Heart left ventricle (tissue), 13 donors: ENCODE data around the gene KCNQ1OT1.

Experiments
- POLR2A ChIP-seq, 2 donors: fragments of 450-650 bp; IDR thresholded peaks; one replicate each; pipeline ENCODE4 v1.6.1; 2017; ENCODE audit warnings: antibody characterized with exemption in 2 of 2, mild to moderate bottlenecking in 2 of 2, moderate library complexity in 2 of 2
- TF ChIP-seq, protein P1 (sequence below), 12 donors: fragments of 200-600 bp; sonication (generic) in 4 of 12; IDR thresholded peaks; one replicate each; pipeline versions ENCODE4 v1.5.0 to v1.8.0; 2018 to 2022; ENCODE audit warnings: antibody characterized with exemption in 12 of 12, mild to moderate bottlenecking in 5 of 12
- donor health status: ischemic (EF 13 %, LVEDD 7.1; RV severe dilation, severe dysfunction).
- donor health status: DM: no; HTN: yes; CAD: no.
- donor health status: DM: no; HTN: no; CAD: no.
- donor health status: ischemic (EF 25% LVEDD 6.9; RV normal size, moderate dysfunction).
- donor health status: ischemic (EF 25% LVEDD 5.7; RV mildly dilated, moderate dysfunction).
- donor health status: ischemic (EF 35%, LVEDD 5.7; RV mildly dilated, moderate dysfunction).
- donor health status: nonischemic (EF 11% LVEDD 7.7; RV severe dilation, severe dysfunction).
- donor health status: DM: yes; HTN: yes; CAD: no.
- donor health status: PGD.
- donor health status: ischemic (EF 29% LVEDD 5.4; RV normal size, mild dysfunction).
- donor health status: nonischemic (EF 23%, LVEDD 6.1; RV moderate dilation, normal function).

- TF ChIP-seq POLR2A (IDR thresholded peaks at IDR 0.05): no peak
- TF ChIP-seq, protein P1, sequence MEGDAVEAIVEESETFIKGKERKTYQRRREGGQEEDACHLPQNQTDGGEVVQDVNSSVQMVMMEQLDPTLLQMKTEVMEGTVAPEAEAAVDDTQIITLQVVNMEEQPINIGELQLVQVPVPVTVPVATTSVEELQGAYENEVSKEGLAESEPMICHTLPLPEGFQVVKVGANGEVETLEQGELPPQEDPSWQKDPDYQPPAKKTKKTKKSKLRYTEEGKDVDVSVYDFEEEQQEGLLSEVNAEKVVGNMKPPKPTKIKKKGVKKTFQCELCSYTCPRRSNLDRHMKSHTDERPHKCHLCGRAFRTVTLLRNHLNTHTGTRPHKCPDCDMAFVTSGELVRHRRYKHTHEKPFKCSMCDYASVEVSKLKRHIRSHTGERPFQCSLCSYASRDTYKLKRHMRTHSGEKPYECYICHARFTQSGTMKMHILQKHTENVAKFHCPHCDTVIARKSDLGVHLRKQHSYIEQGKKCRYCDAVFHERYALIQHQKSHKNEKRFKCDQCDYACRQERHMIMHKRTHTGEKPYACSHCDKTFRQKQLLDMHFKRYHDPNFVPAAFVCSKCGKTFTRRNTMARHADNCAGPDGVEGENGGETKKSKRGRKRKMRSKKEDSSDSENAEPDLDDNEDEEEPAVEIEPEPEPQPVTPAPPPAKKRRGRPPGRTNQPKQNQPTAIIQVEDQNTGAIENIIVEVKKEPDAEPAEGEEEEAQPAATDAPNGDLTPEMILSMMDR (IDR thresholded peaks at IDR 0.05): no peak
Measured at GRCh38 chr11:2594267-2594666, 105.5 kb downstream of the KCNQ1OT1 start.
